Left hindlimb (tissue), 1 donor: ENCODE measurements around the gene KCTD17.

ENCODE experiments used
- DNase-seq: peaks from one replicate; pipeline ENCODE4 v3.0.0-alpha.2; 2018

Gene KCTD17

GRCh38 chr22:37107816-37108621 is 56.5 kb downstream of the KCTD17 start:
- DNase-seq, result no peak

GRCh38 chr22:37109242-37109917 is 57.8 kb downstream of the KCTD17 start, which contains the start of gene TMPRSS6:
TSS of gene TMPRSS6 (minus strand) at chr22:37109713. CDS start at chr22:37103417, 6,296 bp downstream.
- no peak for DNase-seq

- DNase-seq, result no peak
Measured at GRCh38 chr22:37111156-37111717, 59.7 kb downstream of the KCTD17 start.

GRCh38 chr22:37112084-37112728 is 60.7 kb downstream of the KCTD17 start:
- no peak for DNase-seq
